ENCODE results near the gene RASA1.

Gene RASA1

DNA sequence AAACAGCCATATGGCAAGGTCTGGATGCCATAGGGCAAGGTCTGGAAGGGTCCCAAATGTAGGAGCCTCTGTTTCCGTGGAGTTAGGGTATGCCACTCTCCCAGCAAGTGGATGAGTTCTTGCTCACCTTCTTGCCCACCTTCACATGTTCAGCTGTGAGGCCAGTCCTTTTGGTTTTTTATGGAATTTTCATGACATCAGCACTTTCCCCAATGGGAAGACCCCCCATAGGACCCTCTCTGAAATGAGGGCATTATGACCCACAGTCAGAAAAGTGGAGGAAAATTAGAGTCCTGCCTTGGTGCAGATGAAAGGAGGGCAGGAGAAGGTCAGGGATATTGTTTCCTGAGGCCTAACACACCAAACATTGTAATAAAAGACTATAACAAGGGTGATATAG lies 53.9 kb downstream of the RASA1 start:
- no peak for DNase-seq (ENCODE audit: extremely low read depth, low read depth)
- H3K4me3 ChIP-seq (replicated peaks; ENCODE audit: low read depth, low read length) = no peak overlapping the region
- TF ChIP-seq, protein P1, sequence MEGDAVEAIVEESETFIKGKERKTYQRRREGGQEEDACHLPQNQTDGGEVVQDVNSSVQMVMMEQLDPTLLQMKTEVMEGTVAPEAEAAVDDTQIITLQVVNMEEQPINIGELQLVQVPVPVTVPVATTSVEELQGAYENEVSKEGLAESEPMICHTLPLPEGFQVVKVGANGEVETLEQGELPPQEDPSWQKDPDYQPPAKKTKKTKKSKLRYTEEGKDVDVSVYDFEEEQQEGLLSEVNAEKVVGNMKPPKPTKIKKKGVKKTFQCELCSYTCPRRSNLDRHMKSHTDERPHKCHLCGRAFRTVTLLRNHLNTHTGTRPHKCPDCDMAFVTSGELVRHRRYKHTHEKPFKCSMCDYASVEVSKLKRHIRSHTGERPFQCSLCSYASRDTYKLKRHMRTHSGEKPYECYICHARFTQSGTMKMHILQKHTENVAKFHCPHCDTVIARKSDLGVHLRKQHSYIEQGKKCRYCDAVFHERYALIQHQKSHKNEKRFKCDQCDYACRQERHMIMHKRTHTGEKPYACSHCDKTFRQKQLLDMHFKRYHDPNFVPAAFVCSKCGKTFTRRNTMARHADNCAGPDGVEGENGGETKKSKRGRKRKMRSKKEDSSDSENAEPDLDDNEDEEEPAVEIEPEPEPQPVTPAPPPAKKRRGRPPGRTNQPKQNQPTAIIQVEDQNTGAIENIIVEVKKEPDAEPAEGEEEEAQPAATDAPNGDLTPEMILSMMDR (IDR thresholded peaks at IDR 0.05; ENCODE audit: low read depth, low read length, missing control alignments) = no peak

DNA sequence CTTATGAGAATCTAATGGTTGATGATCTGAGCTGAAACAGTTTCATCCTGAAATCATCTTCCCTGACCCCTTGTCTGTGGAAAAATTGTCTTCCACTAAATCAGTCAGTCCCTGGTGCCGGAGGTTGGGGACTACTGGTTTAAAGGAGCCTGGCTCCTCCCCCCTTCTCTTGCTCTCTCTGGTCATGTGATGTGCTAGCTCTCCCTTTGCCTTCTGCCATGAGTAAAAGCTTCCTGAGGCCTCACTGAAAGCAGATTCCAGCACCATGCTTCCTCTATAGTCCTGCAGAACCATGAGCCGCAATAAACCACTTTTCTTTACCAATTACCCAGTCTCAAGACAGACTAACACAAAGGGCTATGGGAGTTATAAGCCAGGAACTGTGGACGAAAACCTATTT lies 54.7 kb downstream of the RASA1 start:
- DNase-seq (ENCODE audit: extremely low read depth, low read depth) = no peak
- TF ChIP-seq, protein P1 (IDR thresholded peaks at IDR 0.05; ENCODE audit: low read depth, low read length, missing control alignments) = no peak
- no peak overlapping the region for H3K4me3 ChIP-seq (replicated peaks; ENCODE audit: low read depth, low read length)

GRCh38 chr5:87327998-87328397 lies 60.3 kb downstream of the RASA1 start:
- TF ChIP-seq, protein P1 (IDR thresholded peaks at IDR 0.05; ENCODE audit: low read depth, low read length, missing control alignments) = no peak
- DNase-seq (ENCODE audit: extremely low read depth, low read depth) = no peak
- no peak overlapping the region for H3K4me3 ChIP-seq (replicated peaks; ENCODE audit: low read depth, low read length)

DNA sequence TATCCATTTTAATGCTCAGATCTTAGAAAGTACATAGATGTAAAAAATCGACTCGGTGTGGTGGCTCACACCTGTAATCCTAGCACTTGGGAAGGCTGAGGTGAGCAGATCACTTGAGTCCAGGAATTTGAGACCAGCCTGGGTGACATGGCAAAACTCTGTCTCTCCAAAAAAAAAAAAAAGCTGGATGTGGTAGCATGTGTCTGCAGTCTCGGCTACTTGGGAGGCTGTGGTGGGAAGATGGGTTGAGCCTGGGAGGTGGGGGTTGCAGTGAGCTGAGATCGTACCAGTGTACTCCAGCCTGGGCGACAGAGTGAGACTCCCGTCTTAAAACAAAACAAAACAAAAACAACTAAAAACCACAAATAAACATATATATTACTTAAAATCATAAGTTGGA lies 61.4 kb downstream of the RASA1 start:
- H3K4me3 ChIP-seq (replicated peaks; ENCODE audit: low read depth, low read length) = no peak overlapping the region
- DNase-seq (ENCODE audit: extremely low read depth, low read depth) = no peak
- TF ChIP-seq, protein P1 (IDR thresholded peaks at IDR 0.05; ENCODE audit: low read depth, low read length, missing control alignments) = no peak

- TF ChIP-seq, protein P1 (IDR thresholded peaks at IDR 0.05; ENCODE audit: low read depth, low read length, missing control alignments) = no peak
- H3K4me3 ChIP-seq (replicated peaks; ENCODE audit: low read depth, low read length) = no peak overlapping the region
- no peak for DNase-seq (ENCODE audit: extremely low read depth, low read depth)
Measured at GRCh38 chr5:87339986-87340385, 72.3 kb downstream of the RASA1 start.

DNA sequence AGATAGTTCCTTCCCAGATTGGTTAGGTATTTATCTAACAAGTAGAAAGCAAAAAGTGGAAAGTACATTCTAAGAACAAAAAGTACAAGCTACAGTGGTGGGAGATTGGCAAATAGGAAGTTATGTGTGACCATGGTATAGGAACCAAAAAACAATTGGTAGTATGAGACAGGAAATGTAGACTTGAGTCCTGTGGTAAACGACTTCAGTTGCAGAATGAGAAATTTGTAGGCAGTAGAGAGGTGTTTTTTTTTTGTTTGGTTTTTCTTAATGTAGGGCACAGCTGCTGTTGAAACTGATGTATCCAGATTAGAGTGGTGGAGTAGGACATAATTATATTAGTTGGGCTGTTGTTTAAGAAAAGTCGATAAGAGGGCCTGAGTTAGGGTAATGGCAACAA lies 73.0 kb downstream of the RASA1 start:
- no peak overlapping the region for H3K4me3 ChIP-seq (replicated peaks; ENCODE audit: low read depth, low read length)
- TF ChIP-seq, protein P1 (IDR thresholded peaks at IDR 0.05; ENCODE audit: low read depth, low read length, missing control alignments) = no peak
- DNase-seq (ENCODE audit: extremely low read depth, low read depth) = no peak

- TF ChIP-seq, protein P1 (IDR thresholded peaks at IDR 0.05; ENCODE audit: low read depth, low read length, missing control alignments) = no peak
- no peak overlapping the region for H3K4me3 ChIP-seq (replicated peaks; ENCODE audit: low read depth, low read length)
- no peak for DNase-seq (ENCODE audit: extremely low read depth, low read depth)
Measured at GRCh38 chr5:87347272-87347671, 79.6 kb downstream of the RASA1 start.

Measured in HFF-Myc (cell line).